ENCODE data around the gene PHF12.
"Not testable (repeated sequence)": the region's sequence is repeated elsewhere in the genome, so short reads cannot be mapped to it uniquely, and the experiment has no call there.

Gene PHF12

GRCh38 chr17:28953444-28954118, 2.3 kb upstream of the PHF12 start:
- peak; percentile 18 for DNase-seq (ENCODE audit: low read depth)

GRCh38 chr17:28951991-28952975, 965 bp upstream of the PHF12 start:
- DNase-seq (ENCODE audit: low read depth): peak; percentile 89

- no peak for DNase-seq (ENCODE audit: low read depth)
Observed at GRCh38 chr17:28950752-28951427, 428 bp downstream of the PHF12 start.

GRCh38 chr17:28950017-28950751, 1.1 kb downstream of the PHF12 start:
- peak; percentile 41 for DNase-seq (ENCODE audit: low read depth)

DNA sequence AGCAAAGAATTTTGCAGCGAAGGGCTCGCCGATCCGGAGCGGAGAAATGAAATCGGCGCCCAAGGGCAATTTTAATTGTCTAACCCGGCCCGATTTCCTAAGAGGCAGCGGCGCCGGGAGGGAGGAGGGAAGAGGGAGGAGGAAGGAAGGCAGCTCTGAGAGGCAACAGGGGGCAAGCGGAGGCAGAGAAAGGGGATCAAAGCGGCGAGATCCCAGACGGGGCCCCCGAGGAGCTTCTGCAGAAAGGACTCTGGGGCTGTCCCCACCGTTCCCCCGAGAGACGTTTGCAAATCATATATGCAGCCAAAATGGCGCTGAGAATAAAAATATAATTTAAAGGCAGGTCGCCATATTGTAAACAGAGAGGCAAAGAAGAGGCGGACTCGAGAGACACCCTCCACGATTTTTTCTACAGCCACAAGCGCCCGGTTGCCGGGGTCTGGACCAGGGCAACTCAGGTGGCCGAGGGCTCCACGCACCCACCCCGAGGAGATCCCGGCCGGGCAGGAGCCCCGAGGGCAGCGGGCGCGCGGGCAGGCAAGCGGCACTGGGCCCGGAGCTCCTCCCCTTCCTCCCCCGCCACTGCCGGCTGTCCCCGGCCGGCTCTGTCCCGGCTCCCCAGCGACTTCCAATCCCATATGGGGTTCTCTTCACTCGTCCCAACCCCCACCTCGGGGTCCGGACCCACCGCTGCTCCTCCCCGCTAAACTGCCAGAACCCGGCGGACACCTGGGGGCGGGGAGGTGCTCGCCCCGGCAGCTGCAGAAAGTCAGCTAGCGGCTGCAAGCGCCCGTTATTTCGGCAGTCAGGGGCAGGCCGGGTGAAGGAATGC, 1.9 kb downstream of the PHF12 start:
- DNase-seq (ENCODE audit: low read depth): peak; percentile 64

DNA sequence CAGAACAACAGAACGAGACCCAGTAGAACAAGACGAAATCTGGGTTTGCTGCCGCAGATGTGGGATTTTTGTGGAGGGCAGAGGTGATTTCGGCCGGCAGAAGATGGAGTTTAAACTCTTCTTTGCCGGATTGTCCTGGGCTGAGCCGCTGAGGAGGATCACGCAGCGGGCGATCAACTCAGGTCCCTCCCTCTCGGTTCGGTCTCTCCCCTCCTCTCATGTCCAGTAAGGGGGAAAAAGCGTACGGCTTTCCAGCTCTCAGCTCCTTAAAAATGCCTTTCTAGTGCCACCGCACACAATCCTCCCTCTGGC, 2.5 kb downstream of the PHF12 start:
- DNase-seq (ENCODE audit: low read depth): no peak

DNA sequence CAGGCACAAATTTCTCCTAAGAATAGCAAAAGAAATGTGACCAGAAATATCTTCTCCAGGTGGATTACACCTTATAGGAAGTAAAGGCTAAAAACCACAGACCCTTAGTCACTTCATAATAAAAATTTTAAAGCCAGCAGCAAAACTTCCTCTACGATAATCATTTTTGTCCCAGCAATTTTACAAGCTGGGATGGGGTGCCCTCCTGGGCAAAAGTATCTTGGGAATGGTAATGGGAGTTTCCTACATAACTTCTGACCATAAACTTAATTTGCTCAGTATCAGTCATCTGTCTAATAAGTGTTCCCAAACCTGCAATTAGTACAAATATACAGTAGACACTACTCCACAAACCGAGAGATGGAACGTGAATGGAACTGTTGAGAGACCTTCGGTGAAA, 3.0 kb downstream of the PHF12 start:
- DNase-seq (ENCODE audit: low read depth): no peak

DNA sequence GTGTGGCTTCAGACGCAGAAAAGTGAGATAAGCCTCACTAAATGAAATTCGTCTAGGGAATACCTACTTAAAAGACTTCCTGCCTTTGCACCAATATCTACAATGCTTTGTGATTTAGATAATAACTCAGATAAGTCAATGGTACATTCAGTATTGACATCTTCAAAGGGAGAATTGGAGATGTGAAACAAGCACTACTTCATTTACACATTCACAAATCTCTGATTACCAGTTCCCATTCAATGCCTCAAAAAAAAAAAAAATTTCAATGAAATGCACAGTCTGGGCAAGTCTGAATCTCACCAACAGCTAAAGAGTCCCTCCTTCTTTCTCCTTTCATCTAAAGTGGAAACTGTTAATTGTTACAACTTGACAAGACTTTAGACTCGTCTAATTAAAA, 3.7 kb downstream of the PHF12 start:
- no peak for DNase-seq (ENCODE audit: low read depth)

GRCh38 chr17:28946239-28946638, 5.1 kb downstream of the PHF12 start:
- DNase-seq (ENCODE audit: low read depth): no peak

- no peak for DNase-seq (ENCODE audit: low read depth)
Observed at GRCh38 chr17:28944862-28945741, 6.2 kb downstream of the PHF12 start.

GRCh38 chr17:28944343-28944742, 7.0 kb downstream of the PHF12 start:
- no peak for DNase-seq (ENCODE audit: low read depth)

- DNase-seq (ENCODE audit: low read depth): no peak
Observed at GRCh38 chr17:28942925-28943324, 8.4 kb downstream of the PHF12 start.

DNA sequence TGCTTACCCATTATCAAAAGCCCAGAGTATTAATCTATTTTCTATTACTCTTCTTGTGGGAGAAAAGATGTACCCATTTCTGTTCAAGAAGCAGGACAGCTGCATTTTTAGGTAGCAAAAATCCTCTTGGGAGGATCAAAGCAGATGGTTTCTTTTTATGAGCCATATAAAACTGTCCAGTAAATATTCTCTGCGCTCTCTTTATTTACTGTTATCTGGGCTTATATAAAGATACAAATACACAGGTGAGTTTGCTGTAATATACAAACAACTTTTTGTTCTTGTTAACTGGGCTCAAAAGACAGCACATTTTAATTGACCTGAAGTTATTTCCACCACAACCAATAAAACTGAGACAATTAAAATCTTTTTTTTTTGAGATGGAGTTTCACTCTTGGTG, 10.1 kb downstream of the PHF12 start:
- no peak for DNase-seq (ENCODE audit: low read depth)

DNA sequence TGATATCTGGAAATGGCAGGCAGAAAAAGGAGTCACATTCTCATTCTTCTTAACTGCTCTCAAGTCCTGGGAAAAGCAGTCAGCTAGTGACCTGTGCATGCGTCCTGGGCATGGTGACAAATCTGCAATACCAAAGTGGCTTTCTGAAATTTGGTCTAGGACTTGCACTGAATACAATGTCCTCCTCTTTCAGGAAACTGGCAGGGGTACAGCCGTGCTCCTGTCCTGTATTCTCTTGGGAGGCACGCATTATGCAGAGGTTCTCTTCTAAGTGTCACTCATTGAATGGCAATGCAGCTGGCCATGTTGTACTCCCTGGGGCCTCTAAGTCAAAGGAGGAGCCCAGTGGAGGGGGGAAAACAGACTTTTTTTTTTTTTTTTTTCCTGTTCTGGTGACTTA, 10.6 kb downstream of the PHF12 start:
- no peak for DNase-seq (ENCODE audit: low read depth)

- no peak for DNase-seq (ENCODE audit: low read depth)
Observed at GRCh38 chr17:28940142-28940541, 11.2 kb downstream of the PHF12 start.

DNA sequence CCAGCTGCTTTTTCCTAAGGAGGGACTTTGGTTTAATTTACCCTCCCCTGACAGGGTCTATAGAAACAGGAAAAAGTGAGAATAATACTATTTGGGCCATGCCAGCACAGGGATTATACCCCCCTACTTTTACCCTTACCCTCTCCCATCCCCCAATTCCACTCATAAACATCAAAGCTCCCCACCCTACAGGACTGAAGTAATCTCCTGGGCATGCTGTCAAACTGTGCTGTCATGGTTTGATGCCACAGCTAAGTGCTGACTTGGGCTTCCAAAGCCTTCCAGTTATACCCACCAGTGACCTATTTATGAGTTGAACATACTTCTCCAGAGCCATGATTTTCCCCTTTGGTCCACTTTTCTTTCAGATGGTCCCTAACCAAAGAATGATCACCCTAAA, 12.8 kb downstream of the PHF12 start:
- no peak for DNase-seq (ENCODE audit: low read depth)

GRCh38 chr17:28937044-28937729, 14.1 kb downstream of the PHF12 start:
- no peak for DNase-seq (ENCODE audit: low read depth)

DNA sequence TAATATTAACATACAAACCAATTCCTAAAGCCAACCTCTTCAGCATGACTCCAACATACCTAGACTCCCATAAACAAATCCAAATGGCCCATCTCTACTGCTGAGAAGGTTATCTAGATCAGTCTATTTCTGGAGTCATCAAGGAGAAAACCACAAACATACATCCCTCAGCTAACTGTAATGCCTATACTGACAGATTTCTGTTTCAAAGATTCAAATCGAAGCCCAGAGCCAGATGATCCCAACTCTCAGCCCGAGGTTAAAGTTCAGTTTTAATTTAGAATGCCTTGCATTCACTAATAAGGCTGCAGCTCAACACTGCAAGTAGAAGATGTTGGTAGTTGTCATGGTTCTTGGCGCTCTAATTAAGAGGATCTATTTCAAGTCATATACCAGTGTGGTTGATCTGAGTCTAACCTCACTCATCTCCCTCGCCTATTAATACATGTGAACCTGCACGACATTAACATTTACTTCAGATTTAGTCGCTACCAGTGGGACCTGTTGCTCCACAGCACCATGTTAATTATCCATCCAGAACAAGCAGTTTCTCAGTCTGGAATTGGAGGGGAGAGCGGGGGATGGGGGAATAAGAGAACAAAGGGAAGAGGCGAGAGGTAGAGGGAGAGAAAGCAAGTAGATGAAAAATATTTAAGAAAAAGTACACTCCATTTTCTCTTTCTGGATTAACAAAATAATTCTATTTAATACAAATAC, 15.4 kb downstream of the PHF12 start:
- DNase-seq (ENCODE audit: low read depth): no peak

- not testable (repeated sequence) for DNase-seq (ENCODE audit: low read depth)
Observed at GRCh38 chr17:28934508-28934907, 16.8 kb downstream of the PHF12 start.
